Measurements from ENCODE around the gene PPP1R12B.
"Not testable (repeated sequence)": the region's sequence is repeated elsewhere in the genome, so short reads cannot be mapped to it uniquely, and the experiment has no call there.

The PPP1R12B gene

GRCh38 chr1:202488178-202488649 lies 139.7 kb downstream of the PPP1R12B start:
- DNase-seq (ENCODE audit: low spot score), result not testable (repeated sequence)

- not testable (repeated sequence) for DNase-seq (ENCODE audit: low spot score)
Measured at GRCh38 chr1:202489101-202489500, 140.6 kb downstream of the PPP1R12B start.

- DNase-seq (ENCODE audit: low spot score), result not testable (repeated sequence)
Measured at GRCh38 chr1:202493112-202493511, 144.6 kb downstream of the PPP1R12B start.

- DNase-seq (ENCODE audit: low spot score), result no peak
Measured at GRCh38 chr1:202498542-202498941, 150.0 kb downstream of the PPP1R12B start.

GRCh38 chr1:202499997-202500396 lies 151.5 kb downstream of the PPP1R12B start:
- not testable (repeated sequence) for DNase-seq (ENCODE audit: low spot score)

- no peak for DNase-seq (ENCODE audit: low spot score)
Measured at GRCh38 chr1:202501281-202501680, 152.8 kb downstream of the PPP1R12B start.

- DNase-seq (ENCODE audit: low spot score), result no peak
Measured at GRCh38 chr1:202505356-202505755, 156.9 kb downstream of the PPP1R12B start.

GRCh38 chr1:202505880-202506575 lies 157.5 kb downstream of the PPP1R12B start:
- DNase-seq (ENCODE audit: low spot score), result not testable (repeated sequence)

- DNase-seq (ENCODE audit: low spot score), result not testable (repeated sequence)
Measured at GRCh38 chr1:202508863-202509262, 160.4 kb downstream of the PPP1R12B start.

- DNase-seq (ENCODE audit: low spot score), result not testable (repeated sequence)
Measured at GRCh38 chr1:202513875-202514274, 165.4 kb downstream of the PPP1R12B start.

- no peak for DNase-seq (ENCODE audit: low spot score)
Measured at GRCh38 chr1:202516434-202516877, 168.0 kb downstream of the PPP1R12B start.

- not testable (repeated sequence) for DNase-seq (ENCODE audit: low spot score)
Measured at GRCh38 chr1:202517146-202517545, 168.6 kb downstream of the PPP1R12B start.

- DNase-seq (ENCODE audit: low spot score), result not testable (repeated sequence)
Measured at GRCh38 chr1:202518180-202518579, 169.7 kb downstream of the PPP1R12B start.

GRCh38 chr1:202518905-202519304 lies 170.4 kb downstream of the PPP1R12B start:
- DNase-seq (ENCODE audit: low spot score), result not testable (repeated sequence)

GRCh38 chr1:202520129-202520856 lies 171.8 kb downstream of the PPP1R12B start:
- not testable (repeated sequence) for DNase-seq (ENCODE audit: low spot score)

GRCh38 chr1:202520857-202521216 lies 172.3 kb downstream of the PPP1R12B start:
- DNase-seq (ENCODE audit: low spot score), result not testable (repeated sequence)

- DNase-seq (ENCODE audit: low spot score), result not testable (repeated sequence)
Measured at GRCh38 chr1:202521484-202521883, 173.0 kb downstream of the PPP1R12B start.

- DNase-seq (ENCODE audit: low spot score), result no peak
Measured at GRCh38 chr1:202521886-202522285, 173.4 kb downstream of the PPP1R12B start.

- DNase-seq (ENCODE audit: low spot score), result not testable (repeated sequence)
Measured at GRCh38 chr1:202526056-202526455, 177.6 kb downstream of the PPP1R12B start.

GRCh38 chr1:202528096-202528722 lies 179.7 kb downstream of the PPP1R12B start:
- not testable (repeated sequence) for DNase-seq (ENCODE audit: low spot score)

GRCh38 chr1:202530686-202531085 lies 182.2 kb downstream of the PPP1R12B start:
- DNase-seq (ENCODE audit: low spot score), result not testable (repeated sequence)

- no peak for DNase-seq (ENCODE audit: low spot score)
Measured at GRCh38 chr1:202531472-202531811, 182.9 kb downstream of the PPP1R12B start.
